T-helper 2 cell treated with Interferon-gamma antibody and Interleukin-4, amounts not matched to agents 5 μg/mL and 100 μg/mL, for 36 hours (primary cell): ENCODE results near the gene CZIB.

Source experiments
- DNase-seq: peaks from one replicate; pipeline ENCODE4 v3.0.0; 2021; ENCODE audit warnings: low spot score
- H3K27ac Mint-ChIP-seq: one replicate; pipeline ENCODE4 v1.8.0; 2021; ENCODE audit warnings: mild to moderate bottlenecking, mixed read lengths
- H3K27me3 Mint-ChIP-seq: one replicate; pipeline ENCODE4 v1.8.0; 2021; ENCODE audit warnings: low read depth, mixed read lengths
- H3K36me3 Mint-ChIP-seq: one replicate; pipeline ENCODE4 v1.8.0; 2021; ENCODE audit warnings: low read depth, mixed read lengths
- H3K4me1 Mint-ChIP-seq: one replicate; pipeline ENCODE4 v1.8.0; 2021; ENCODE audit warnings: low read depth, mixed read lengths
- H3K4me3 Mint-ChIP-seq: one replicate; pipeline ENCODE4 v1.8.0; 2022; ENCODE audit warnings: mild to moderate bottlenecking, moderate library complexity, mixed read lengths
- H3K9me3 Mint-ChIP-seq: one replicate; pipeline ENCODE4 v1.8.0; 2021; ENCODE audit warnings: mixed read lengths

Gene CZIB

DNA sequence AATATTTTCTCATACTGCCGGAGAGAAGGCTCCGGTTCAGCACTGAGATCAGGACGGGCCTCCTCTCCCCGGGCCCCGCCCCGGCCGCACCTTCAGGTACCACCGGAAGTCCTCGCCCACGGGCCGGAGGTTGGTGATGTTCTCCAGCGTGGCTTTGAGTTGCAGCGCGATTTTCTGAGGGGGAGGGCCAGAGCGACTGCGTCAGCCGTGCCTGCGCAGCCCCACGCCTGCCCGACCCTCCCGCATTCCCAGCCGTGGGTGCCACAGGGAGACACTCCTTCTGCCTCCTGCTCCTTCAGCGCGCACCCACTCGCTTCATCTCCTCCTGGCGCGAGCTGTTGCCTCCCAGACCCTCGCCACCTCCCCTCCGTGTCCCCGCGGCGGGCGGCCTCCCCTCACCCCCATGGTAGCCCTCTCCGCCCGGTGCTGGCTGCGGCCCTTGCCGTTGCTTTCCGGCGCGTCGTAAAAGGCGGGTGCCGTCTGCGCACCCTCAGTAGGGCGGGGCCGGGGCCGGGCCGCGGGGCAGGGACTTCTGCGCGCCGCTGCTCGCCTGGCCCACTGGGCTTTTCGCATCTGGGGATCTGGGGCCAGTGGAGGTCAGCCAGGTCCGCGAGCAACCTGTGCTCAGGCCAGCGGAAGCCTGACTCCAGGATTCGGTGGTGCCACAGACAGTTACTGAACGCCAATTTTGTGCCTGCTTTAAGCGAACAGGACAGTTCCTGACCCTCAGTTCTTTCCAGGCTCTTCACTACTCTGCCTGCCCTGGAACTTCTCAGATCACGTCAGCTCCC lies at the start of gene CZIB:
Gene CZIB, minus strand, starts transcription at position 464 of the 791 bp plus-strand sequence. Its CDS starts 59 bp downstream, at position 405.
- peaks cover 16% of the 10 kb centered on the region for H3K36me3 Mint-ChIP-seq
- H3K27ac Mint-ChIP-seq = peak within 1 kb of the TSS; percentile 93
- no peaks in the 10 kb centered on the region for H3K27me3 Mint-ChIP-seq

DNA sequence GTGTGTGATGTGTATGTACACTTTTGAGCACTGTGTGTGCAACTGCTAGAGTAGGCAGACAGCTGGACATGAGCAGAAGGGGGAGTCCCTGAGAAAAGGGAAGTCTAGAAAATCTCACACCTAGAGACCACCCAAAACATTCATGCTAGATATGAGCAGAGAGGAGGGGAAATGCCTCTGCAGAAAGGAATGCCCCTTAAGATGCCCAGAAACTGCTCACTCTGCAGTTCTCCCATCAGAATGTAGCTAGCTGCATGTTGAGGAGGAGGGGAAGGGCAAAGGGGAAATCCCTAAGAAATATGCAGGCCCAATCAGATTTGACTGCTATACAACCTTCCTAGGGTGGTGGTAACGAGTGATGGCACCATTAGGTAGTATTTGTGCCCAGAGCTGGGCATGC lies 49.7 kb upstream of the CZIB start:
- Mint-ChIP-seq H3K36me3 (peaks cover 40% of the 10 kb centered on the region), H3K4me3 (no peak overlapping the region), H3K9me3 (no peaks in the 10 kb centered on the region), H3K27me3 (no peaks in the 10 kb centered on the region), H3K27ac (no peak overlapping the region), H3K4me1 (no peaks in the 10 kb centered on the region)
- no peak for DNase-seq

More for the DNA sequence above, at the start of gene CZIB:
- no peaks in the 10 kb centered on the region for H3K9me3 Mint-ChIP-seq
- H3K4me3 Mint-ChIP-seq = peak within 1 kb of the TSS; percentile 89
- DNase-seq = peak; percentile 95
- peaks cover 20% of the 10 kb centered on the region for H3K4me1 Mint-ChIP-seq

DNA sequence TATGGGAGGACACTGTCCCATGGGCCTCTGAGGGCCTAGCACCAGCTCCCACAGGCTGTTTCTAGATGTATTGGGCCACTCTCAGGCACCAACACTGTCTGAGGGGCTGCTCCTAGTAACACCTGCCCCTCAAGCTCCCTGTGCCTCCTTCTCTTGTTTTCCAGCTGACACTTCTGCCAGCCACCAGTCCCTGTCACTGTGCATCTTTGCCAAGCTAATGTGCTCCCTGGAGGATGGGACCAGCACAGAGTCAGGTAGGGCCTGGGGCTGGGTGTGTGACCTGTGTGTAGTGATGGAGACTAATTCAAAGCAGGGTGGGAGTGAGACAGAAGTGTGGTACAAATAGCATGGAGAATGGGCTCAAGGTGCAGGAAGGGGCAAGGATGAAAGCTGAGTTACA lies 47.3 kb upstream of the CZIB start:
- no peaks in the 10 kb centered on the region for H3K9me3 Mint-ChIP-seq
- H3K4me3 Mint-ChIP-seq = no peak overlapping the region
- no peak overlapping the region for H3K27ac Mint-ChIP-seq
- H3K4me1 Mint-ChIP-seq = no peaks in the 10 kb centered on the region
- no peaks in the 10 kb centered on the region for H3K27me3 Mint-ChIP-seq
- no peak for DNase-seq
- peaks cover 52% of the 10 kb centered on the region for H3K36me3 Mint-ChIP-seq

DNA sequence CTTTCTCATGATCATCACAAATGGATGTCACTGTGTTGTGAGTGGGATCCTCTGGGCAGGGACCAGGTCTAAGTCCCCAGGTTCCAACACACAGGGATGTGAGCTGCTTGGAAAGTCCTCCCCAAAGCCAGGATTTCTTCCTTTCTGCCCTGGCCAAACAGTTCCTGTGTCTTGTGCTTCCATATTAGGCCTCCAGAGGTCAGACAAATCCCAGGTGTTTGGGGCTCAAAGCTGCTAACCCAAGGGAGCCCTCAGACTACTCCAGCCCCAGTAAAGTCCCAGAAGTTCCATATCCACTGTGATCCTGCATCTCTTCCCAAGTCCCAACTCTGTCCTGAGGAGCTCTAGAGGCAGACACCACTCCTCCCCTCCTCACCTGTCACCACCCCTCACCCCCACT lies 45.6 kb upstream of the CZIB start:
- H3K27me3 Mint-ChIP-seq = no peaks in the 10 kb centered on the region
- no peaks in the 10 kb centered on the region for H3K9me3 Mint-ChIP-seq
- H3K36me3 Mint-ChIP-seq = peaks cover 54% of the 10 kb centered on the region
- DNase-seq = no peak
- H3K4me1 Mint-ChIP-seq = no peaks in the 10 kb centered on the region
- H3K4me3 Mint-ChIP-seq = no peak overlapping the region
- no peak overlapping the region for H3K27ac Mint-ChIP-seq

DNA sequence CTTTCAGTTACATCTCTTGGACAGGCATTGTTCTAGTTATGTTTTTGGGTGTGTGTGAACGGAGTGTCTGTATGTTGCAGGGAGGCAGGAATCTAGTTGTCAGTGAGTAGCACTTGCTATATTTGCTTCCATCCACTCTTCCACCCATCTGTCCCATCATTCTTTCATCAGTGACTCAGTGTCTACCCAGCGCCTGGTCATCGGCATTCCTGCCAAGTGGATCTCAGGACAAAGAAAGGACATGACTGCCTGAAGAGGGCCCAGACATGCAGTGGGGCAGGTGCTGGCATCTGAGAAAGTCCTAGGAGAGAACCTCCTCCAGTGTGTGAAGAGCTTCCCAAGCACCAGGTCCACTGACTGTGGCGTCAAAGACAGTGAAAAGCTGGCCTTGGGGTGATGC lies 45.1 kb upstream of the CZIB start:
- Mint-ChIP-seq H3K36me3 (peaks cover 54% of the 10 kb centered on the region), H3K27me3 (no peaks in the 10 kb centered on the region), H3K9me3 (no peaks in the 10 kb centered on the region), H3K4me1 (no peaks in the 10 kb centered on the region), H3K27ac (no peak overlapping the region), H3K4me3 (no peak overlapping the region)
- no peak for DNase-seq

DNA sequence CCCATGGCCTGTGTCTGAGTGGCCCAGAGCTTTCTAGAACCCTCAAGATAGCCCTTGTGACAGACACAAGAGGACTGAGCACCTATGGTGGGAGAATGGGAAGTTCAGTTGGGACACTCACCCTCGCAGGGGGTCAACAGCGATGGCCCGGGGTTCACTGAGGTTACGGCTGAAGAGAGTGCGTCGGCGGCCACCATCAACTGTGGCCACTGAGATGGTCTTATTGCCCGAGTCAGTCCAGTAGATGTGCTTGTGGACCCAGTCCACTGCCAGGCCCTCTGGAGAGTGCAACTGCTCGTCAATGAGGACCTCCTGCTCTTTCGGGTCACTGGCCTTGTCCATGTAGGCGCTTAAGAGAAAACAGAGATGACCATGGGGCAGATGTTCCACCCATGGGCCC lies 43.6 kb upstream of the CZIB start:
- Mint-ChIP-seq H3K27me3 (no peaks in the 10 kb centered on the region), H3K4me3 (no peak overlapping the region), H3K4me1 (no peaks in the 10 kb centered on the region), H3K9me3 (no peaks in the 10 kb centered on the region), H3K27ac (no peak overlapping the region), H3K36me3 (peaks cover 58% of the 10 kb centered on the region)
- no peak for DNase-seq

DNA sequence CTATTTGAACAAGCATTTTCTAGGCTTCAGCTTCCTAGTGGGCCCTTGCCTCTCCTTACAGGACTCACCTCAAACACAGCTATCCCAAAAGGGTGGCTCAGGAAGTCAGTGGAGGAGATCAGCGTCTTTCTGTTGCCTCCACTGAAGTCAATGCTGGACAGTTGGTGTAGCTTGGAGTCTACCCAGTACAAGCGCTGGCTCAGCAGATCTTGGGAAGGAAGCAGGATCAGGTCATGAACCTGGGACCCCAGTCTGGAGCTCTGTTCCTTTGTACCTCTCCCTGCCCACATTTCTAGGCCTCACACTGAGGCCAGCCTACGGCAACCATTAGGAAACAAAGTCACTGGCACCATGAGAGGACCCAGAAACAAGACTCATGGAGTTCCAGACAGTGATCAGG lies 41.6 kb upstream of the CZIB start:
- no peak for DNase-seq
- H3K27ac Mint-ChIP-seq = no peak overlapping the region
- no peaks in the 10 kb centered on the region for H3K4me1 Mint-ChIP-seq
- H3K36me3 Mint-ChIP-seq = peaks cover 64% of the 10 kb centered on the region
- H3K27me3 Mint-ChIP-seq = no peaks in the 10 kb centered on the region
- H3K9me3 Mint-ChIP-seq = no peaks in the 10 kb centered on the region
- H3K4me3 Mint-ChIP-seq = no peak overlapping the region

DNA sequence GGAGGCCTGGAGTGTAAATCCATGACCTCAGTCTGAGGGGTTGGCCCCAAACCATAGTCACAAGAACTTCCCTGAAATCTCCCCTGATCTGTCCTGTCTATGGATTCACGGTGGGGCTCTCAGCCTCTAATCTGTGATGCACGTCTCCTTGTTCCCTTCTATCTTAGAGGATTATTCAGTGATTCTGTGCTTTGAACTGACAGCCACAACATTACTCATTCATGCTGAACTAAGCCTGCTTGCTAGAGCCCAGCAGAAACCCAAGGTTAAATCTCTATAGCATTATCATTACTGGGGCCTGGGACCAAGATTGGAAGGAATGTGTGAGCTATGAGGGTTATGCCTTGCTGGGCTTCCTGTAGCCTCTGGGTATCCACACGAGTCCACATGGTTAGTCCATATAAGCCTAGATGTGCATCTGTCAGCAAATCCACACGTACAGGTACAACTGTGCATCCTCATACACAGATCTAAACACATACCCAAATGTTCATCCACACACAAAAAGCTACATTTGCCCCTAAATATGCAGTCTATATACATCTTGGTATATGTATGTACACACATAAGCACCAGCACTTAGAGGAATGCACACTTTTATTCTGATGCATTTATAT lies 40.3 kb upstream of the CZIB start:
- Mint-ChIP-seq H3K4me1 (no peaks in the 10 kb centered on the region), H3K9me3 (no peaks in the 10 kb centered on the region), H3K4me3 (no peak overlapping the region), H3K36me3 (peaks cover 55% of the 10 kb centered on the region), H3K27me3 (no peaks in the 10 kb centered on the region), H3K27ac (no peak overlapping the region)
- DNase-seq = no peak

DNA sequence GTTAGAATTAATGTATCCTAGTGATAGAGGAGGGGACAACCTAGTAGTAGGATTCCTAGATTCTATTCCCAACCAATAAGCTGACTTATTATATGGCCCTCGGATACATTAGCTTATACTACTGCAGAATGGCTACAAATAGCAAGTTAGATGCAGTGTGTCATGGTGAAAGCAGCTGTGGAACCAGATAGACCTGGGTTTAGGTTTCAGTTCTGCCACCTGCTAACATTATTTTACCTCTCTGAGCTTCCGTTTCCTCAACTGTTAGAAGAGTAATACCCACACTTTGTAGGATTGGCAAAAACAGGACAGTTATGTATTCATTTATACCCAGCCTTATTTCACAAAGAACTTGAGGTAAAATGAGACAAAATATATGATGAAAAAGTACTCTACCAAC lies 39.5 kb upstream of the CZIB start:
- H3K4me1 Mint-ChIP-seq = no peaks in the 10 kb centered on the region
- no peak for DNase-seq
- H3K27me3 Mint-ChIP-seq = no peaks in the 10 kb centered on the region
- no peak overlapping the region for H3K27ac Mint-ChIP-seq
- H3K9me3 Mint-ChIP-seq = no peaks in the 10 kb centered on the region
- no peak overlapping the region for H3K4me3 Mint-ChIP-seq
- peaks cover 50% of the 10 kb centered on the region for H3K36me3 Mint-ChIP-seq

DNA sequence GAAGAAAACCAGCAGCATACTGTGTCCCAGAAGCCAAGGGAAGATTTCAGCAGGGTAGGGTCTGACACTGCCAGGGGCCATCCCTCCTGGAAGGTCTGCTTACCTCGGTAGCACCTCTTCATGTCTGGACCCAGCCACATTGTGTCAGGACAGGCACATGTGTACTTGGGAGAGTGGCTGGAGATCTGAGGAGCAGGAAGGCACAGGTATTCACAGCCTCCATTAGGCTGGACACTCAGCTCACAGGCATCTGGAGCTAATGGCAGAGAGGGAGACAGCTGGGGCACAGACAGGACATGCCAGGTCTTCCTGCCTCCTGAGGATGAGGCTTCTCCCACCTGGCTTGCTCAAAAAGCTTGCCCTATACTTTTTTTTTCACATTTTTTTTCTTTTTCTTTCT lies 37.8 kb upstream of the CZIB start:
- Mint-ChIP-seq H3K4me1 (no peaks in the 10 kb centered on the region), H3K27me3 (no peaks in the 10 kb centered on the region), H3K4me3 (no peak overlapping the region), H3K27ac (no peak overlapping the region), H3K36me3 (peaks cover 50% of the 10 kb centered on the region), H3K9me3 (no peaks in the 10 kb centered on the region)
- DNase-seq = no peak

DNA sequence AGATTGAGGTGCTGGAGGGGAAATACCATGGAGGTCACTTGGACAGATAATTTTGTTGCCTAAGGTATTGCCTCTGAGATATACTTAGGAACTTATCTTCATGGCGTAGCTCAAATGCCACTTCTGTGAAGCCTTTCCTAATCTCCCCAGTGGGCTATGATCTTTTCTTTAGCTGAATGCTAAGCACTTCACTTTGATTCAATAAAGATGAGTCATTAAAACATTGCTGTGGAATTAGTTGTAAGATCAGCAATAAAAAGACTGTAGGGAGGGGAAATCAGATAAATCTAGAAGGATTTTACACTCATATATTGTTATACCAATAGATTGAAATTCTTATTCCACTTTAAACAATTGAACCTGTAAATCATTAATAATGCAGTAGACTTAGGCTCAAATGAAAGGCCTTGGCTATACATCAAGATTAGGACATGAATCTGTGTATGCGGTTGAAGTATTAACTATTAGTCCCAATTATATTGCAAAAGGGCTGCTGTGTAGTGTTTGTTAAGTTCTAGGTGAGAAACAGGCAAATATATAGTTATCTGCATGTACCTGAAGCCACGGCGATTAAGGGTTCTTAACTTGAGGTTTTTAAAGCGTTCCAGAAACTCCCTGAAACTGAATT lies 37.1 kb upstream of the CZIB start:
- no peaks in the 10 kb centered on the region for H3K9me3 Mint-ChIP-seq
- no peak for DNase-seq

DNA sequence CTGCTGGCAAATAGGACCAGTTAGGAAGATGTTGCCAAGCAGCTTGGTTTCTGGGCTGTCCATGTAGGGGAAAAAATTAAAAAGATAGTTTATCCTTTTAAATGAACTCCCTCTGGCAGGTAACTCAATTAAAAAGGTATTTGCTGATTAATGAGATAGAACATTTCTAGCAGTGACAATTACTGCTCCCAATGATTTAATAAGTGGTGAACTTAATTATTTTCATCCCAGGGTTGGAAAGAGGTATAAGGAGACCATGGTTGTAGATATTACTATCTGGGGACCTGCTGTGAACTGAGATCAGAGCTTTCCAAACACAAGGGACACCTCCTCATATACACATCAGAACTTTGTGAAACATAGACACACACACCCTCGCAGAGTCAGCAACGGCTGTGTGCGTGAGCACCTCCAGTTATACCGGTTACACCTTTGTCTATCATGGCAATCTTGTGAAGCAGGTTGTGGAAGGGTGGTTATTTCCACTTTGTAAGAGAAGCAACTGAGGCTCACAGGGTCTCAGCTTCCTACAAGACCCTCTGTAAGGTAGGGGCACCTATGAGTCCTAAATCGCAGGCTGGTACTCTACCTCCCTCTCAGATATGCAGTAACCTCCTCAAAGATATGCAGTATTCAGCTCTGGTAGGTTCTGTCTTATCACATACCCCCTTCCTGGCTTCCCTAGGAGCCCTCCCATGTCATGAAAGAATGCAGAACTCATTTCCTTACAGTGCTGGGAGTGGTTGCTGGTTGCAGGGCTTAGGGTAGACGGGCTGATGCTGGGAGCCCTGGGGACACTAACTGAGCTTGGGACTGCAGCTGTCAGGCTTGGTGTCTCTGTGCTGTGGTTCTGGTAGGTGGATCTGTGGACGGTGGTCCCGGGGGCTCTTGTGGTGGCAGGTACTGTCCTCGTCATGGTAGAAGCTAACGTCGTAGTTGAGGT lies 36.3 kb upstream of the CZIB start:
- Mint-ChIP-seq H3K36me3 (peaks cover 46% of the 10 kb centered on the region), H3K27me3 (no peaks in the 10 kb centered on the region), H3K9me3 (no peaks in the 10 kb centered on the region), H3K4me1 (no peaks in the 10 kb centered on the region), H3K27ac (no peak overlapping the region), H3K4me3 (no peak overlapping the region)
- no peak for DNase-seq

More for the DNA sequence above, 37.1 kb upstream of the CZIB start:
- Mint-ChIP-seq H3K4me3 (no peak overlapping the region), H3K4me1 (no peaks in the 10 kb centered on the region), H3K27ac (no peak overlapping the region), H3K27me3 (no peaks in the 10 kb centered on the region), H3K36me3 (peaks cover 46% of the 10 kb centered on the region)

DNA sequence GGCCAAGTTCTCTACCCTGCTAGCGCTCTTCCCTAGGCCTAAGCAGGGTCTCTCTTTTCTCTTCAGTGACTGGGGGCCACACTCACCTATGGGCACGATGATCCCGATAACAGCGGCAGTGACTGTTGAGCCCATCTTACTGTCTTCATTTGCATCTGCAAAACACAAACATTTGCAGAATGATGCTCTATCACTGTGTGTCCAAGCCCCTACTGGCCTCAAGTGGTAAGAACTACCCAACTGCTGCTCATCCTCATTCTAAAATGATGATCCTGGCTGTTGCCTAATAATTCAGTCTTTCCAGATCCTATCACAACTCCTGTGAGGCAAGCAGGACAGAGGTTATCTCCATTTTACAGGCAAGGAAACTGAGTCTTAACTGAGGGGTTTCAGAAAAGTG lies 34.6 kb upstream of the CZIB start:
- H3K27me3 Mint-ChIP-seq = no peaks in the 10 kb centered on the region
- H3K36me3 Mint-ChIP-seq = peaks cover 44% of the 10 kb centered on the region
- no peak overlapping the region for H3K27ac Mint-ChIP-seq
- no peaks in the 10 kb centered on the region for H3K9me3 Mint-ChIP-seq
- no peak overlapping the region for H3K4me3 Mint-ChIP-seq
- no peak for DNase-seq
- no peaks in the 10 kb centered on the region for H3K4me1 Mint-ChIP-seq
